Endothelial cell of umbilical vein (primary cell): ENCODE measurements around the gene ANKS1B. TPM values are rescaled to one million over a fixed set of nuclear protein-coding genes. Genes with fewer than 3 reads are reported as not detected.

Source experiments
- BruUV-seq: library from RNA; stranded (reverse); fragments of 400-500 nt; replicated peaks from 2 replicates; lab custom pipeline; 2021; lab: Mats Ljungman, UMichigan
- CTCF ChIA-PET: fragments of 300-600, 350-600 bp; sonication (Branson Sonifier 250); formaldehyde crosslinking; loops from one replicate; lab custom pipeline; 2021; ENCODE audit warnings: antibody characterized with exemption, inconsistent platforms; lab: Charles Lee
- POLR2A ChIA-PET: fragments of 300-600, 350-600 bp; sonication (Branson Sonifier 250); formaldehyde crosslinking; loops from one replicate; lab custom pipeline; 2021; ENCODE audit warnings: antibody characterized with exemption, inconsistent platforms; lab: Charles Lee
- DNase-seq: peaks from one replicate; pipeline ENCODE4 v3.0.0-alpha.2; 2011; ENCODE audit warnings: low read depth, low spot score
- FAIRE-seq: peaks from 2 replicates; lab custom pipeline; 2011; peaks lifted over from hg19 to GRCh38; lab: Jason Lieb, UNC
- H2AFZ ChIP-seq: 2 replicates; pipeline ENCODE4 v1.6.0; 2012; ENCODE audit warnings: low read depth, low read length, control low read depth, inconsistent platforms
- H3K27ac ChIP-seq: 2 replicates; pipeline ENCODE4 v1.5.1; 2011; ENCODE audit warnings: low read depth, mild to moderate bottlenecking, control low read depth, low read length, moderate library complexity; ENCODE audit not compliant: insufficient read depth
- H3K27me3 ChIP-seq, 2 experiments: 2 replicates each; pipeline versions ENCODE4 v1.6.0 to v1.6.1; 2011; ENCODE audit warnings: low read length in 2 of 2, mixed read lengths in 1 of 2; ENCODE audit not compliant: control insufficient read depth in 2 of 2, insufficient read depth in 2 of 2
- H3K36me3 ChIP-seq, 2 experiments: 2 replicates in 1 of 2; 3 replicates in 1 of 2; pipeline ENCODE4 v1.5.1; 2011; ENCODE audit warnings: low read length in 2 of 2, mild to moderate bottlenecking in 1 of 2, moderate library complexity in 1 of 2; ENCODE audit not compliant: control insufficient read depth in 2 of 2, insufficient read depth in 2 of 2; ENCODE audit errors: extremely low read depth in 1 of 2
- H3K4me1 ChIP-seq: 3 replicates; pipeline ENCODE4 v1.5.1; 2011; ENCODE audit warnings: mild to moderate bottlenecking, low read length; ENCODE audit not compliant: control insufficient read depth, insufficient read depth; ENCODE audit errors: extremely low read depth
- H3K4me2 ChIP-seq: 2 replicates; pipeline ENCODE4 v1.6.1; 2011; ENCODE audit warnings: low read length, control low read depth, mixed read lengths; ENCODE audit not compliant: insufficient read depth
- H3K4me3 ChIP-seq, 3 experiments: fragments of 200-600 bp in 1 of 3; sonication (generic), shearing (Covaris generic) in 1 of 3; replicated peaks in 1 of 3; 2 replicates each; pipeline ENCODE4 v1.5.1; 2011 to 2016; ENCODE audit warnings: control low read depth in 3 of 3, low read length in 3 of 3, mild to moderate bottlenecking in 2 of 3, inconsistent platforms in 1 of 3, low read depth in 1 of 3, moderate library complexity in 1 of 3; ENCODE audit not compliant: insufficient read depth in 1 of 3
- H3K79me2 ChIP-seq: 2 replicates; pipeline ENCODE4 v1.6.0; 2012; ENCODE audit warnings: low read length, inconsistent platforms; ENCODE audit not compliant: control insufficient read depth, insufficient read depth
- H3K9ac ChIP-seq: replicated peaks from 2 replicates; pipeline ENCODE3; 2011; ENCODE audit warnings: low read length, control low read depth; ENCODE audit not compliant: insufficient read depth; ENCODE audit errors: extremely low read depth
- H3K9me1 ChIP-seq: replicated peaks from 3 replicates; pipeline ENCODE4 v1.6.0; 2011; ENCODE audit warnings: mild to moderate bottlenecking, low read length; ENCODE audit not compliant: control insufficient read depth, insufficient read depth; ENCODE audit errors: extremely low read depth
- H3K9me3 ChIP-seq: replicated peaks from 2 replicates; pipeline ENCODE4 v1.5.1; 2012; ENCODE audit warnings: low read length, inconsistent platforms; ENCODE audit not compliant: control insufficient read depth, insufficient read depth
- H4K20me1 ChIP-seq: replicated peaks from 2 replicates; pipeline ENCODE3; 2011; ENCODE audit warnings: mild to moderate bottlenecking, low read length; ENCODE audit not compliant: control insufficient read depth, insufficient read depth; ENCODE audit errors: extremely low read depth
- EZH2 ChIP-seq: IDR thresholded peaks from 2 replicates; pipeline ENCODE4 v1.6.1; 2012; ENCODE audit warnings: borderline replicate concordance, low read depth, mild to moderate bottlenecking, moderate library complexity, low read length, inconsistent platforms; ENCODE audit not compliant: severe bottlenecking
- FOS ChIP-seq: IDR thresholded peaks from 2 replicates; pipeline ENCODE4 v1.6.1; 2011; ENCODE audit warnings: mild to moderate bottlenecking, low read length, moderate library complexity, borderline replicate concordance; ENCODE audit not compliant: insufficient read depth
- GATA2 ChIP-seq: IDR thresholded peaks from 2 replicates; pipeline ENCODE4 v1.7.0; 2011; ENCODE audit warnings: low read depth, mild to moderate bottlenecking, moderate library complexity, mixed read lengths, low read length; ENCODE audit not compliant: insufficient read length, insufficient read depth
- JUN ChIP-seq: IDR thresholded peaks from 2 replicates; pipeline ENCODE4 v1.6.1; 2011; ENCODE audit warnings: borderline replicate concordance, low read depth; ENCODE audit not compliant: insufficient read length, insufficient read depth
- MAX ChIP-seq: IDR thresholded peaks from 2 replicates; pipeline ENCODE4 v1.6.1; 2011; ENCODE audit not compliant: insufficient read depth, insufficient read length
- MYC ChIP-seq: IDR thresholded peaks from one replicate; pipeline ENCODE4 v1.6.1; 2011; ENCODE audit warnings: mild to moderate bottlenecking, low read depth, low read length
- POLR2A ChIP-seq: IDR thresholded peaks from 2 replicates; pipeline ENCODE4 v1.6.1; 2012; ENCODE audit warnings: low read depth, mild to moderate bottlenecking, control low read depth, low read length
- POLR2AphosphoS5 ChIP-seq: IDR thresholded peaks from 2 replicates; pipeline ENCODE4 v1.6.1; 2012; ENCODE audit warnings: low read depth, mild to moderate bottlenecking, control low read depth, low read length, moderate library complexity; ENCODE audit not compliant: insufficient read depth
- dilution Hi-C: fragments of 300-500 bp; cut with MboI; formaldehyde crosslinking; loops from one replicate; pipeline ENCODE4 v1.15.0; 2019; ENCODE audit warnings: low sequenced_read_pairs; ENCODE audit not compliant: extremely low pct_ligation_motif_present
- intact Hi-C: fragments of 100-400 bp; cut with micrococcal nuclease; formaldehyde crosslinking; loops from one replicate; pipeline ENCODE4 v1.10.0; 2022
- polyA plus RNA-seq, 4 experiments: library from polyadenylated mRNA; depleted of rRNA in 3 of 4; stranded (reverse) in 3 of 4; unstranded in 1 of 4; fragments of >200 nt; gene quantifications; 2 replicates each; pipeline versions ENCODE4 v1.2.1 to v1.2.3, GENCODE V29; 2011 to 2012; ENCODE audit warnings: missing spikeins in 1 of 4
- total RNA-seq: library from RNA; stranded (reverse); gene quantifications from 2 replicates; pipeline ENCODE4 v1.2.3, GENCODE V29; 2021
- TF ChIP-seq, protein P1 (sequence below), 2 donors: IDR thresholded peaks; 1 replicate in 1 of 2; 2 replicates in 1 of 2; pipeline ENCODE4 v1.5.1; 2011; ENCODE audit warnings: low read length in 2 of 2, mild to moderate bottlenecking in 2 of 2, moderate library complexity in 2 of 2, control low read depth in 1 of 2, inconsistent platforms in 1 of 2, low read depth in 1 of 2; ENCODE audit not compliant: insufficient read depth in 1 of 2; ENCODE audit errors: extremely low read depth in 1 of 2

ANKS1B gene
- total and polyA plus RNA-seq, 2 donors (not counting 3 experiments of a cell fraction or from before 2014, with no cell fraction given) = 0.15 to 0.38 TPM

DNA sequence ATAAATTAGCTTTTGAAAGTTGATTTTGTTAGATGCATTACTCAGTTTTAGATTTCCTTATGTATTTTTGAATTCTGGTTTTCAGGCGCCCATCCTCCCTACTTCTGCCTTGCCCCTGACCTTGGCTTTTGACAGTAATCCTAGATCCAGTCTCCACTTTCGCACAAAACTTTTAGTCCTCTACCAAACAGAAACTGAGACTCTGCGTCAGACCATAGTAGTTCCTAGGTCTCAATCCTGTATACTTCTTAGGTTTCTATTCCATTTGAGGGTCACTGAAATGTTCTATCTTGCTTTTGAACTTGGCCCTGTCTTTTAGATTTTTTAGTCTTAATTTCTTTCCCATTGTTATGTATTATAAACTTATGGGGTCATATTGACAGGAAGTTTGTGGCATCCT, 645.1 kb downstream of the ANKS1B start:
- dilution Hi-C loops (no loop called here), intact Hi-C loops (no loop called here)
- TF ChIP-seq POLR2AphosphoS5 = no peak
- TF ChIP-seq MAX = no peak
- TF ChIP-seq MYC = no peak
- TF ChIP-seq FOS = no peak
- no peak for TF ChIP-seq JUN
- TF ChIP-seq, protein P1, sequence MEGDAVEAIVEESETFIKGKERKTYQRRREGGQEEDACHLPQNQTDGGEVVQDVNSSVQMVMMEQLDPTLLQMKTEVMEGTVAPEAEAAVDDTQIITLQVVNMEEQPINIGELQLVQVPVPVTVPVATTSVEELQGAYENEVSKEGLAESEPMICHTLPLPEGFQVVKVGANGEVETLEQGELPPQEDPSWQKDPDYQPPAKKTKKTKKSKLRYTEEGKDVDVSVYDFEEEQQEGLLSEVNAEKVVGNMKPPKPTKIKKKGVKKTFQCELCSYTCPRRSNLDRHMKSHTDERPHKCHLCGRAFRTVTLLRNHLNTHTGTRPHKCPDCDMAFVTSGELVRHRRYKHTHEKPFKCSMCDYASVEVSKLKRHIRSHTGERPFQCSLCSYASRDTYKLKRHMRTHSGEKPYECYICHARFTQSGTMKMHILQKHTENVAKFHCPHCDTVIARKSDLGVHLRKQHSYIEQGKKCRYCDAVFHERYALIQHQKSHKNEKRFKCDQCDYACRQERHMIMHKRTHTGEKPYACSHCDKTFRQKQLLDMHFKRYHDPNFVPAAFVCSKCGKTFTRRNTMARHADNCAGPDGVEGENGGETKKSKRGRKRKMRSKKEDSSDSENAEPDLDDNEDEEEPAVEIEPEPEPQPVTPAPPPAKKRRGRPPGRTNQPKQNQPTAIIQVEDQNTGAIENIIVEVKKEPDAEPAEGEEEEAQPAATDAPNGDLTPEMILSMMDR (IDR thresholded peaks at IDR 0.05; ENCODE audit: extremely low read depth in 1 of 2, insufficient read depth in 1 of 2, low read depth in 1 of 2, low read length in 2 of 2) = no peak
- no peak for TF ChIP-seq EZH2
- no peak for TF ChIP-seq POLR2A
- no peak for TF ChIP-seq GATA2
- no peak overlapping the region for H3K27ac ChIP-seq
- H3K4me3 ChIP-seq = no peak overlapping the region
- DNase-seq (no peak), FAIRE-seq (no peak)
- H4K20me1 ChIP-seq = no peaks in the 10 kb centered on the region
- no peaks in the 10 kb centered on the region for H3K9me1 ChIP-seq
- ChIA-PET CTCF (no interaction called here), POLR2A (no interaction called here)
- no peaks in the 10 kb centered on the region for H3K79me2 ChIP-seq
- H3K4me2 ChIP-seq = no peak overlapping the region
- H3K27me3 ChIP-seq = no peaks in the 10 kb centered on the region
- no peak overlapping the region for H3K9ac ChIP-seq
- peaks cover 4% of the 10 kb centered on the region for H3K9me3 ChIP-seq
- H3K4me1 ChIP-seq = no peaks in the 10 kb centered on the region
- no peak overlapping the region for H2AFZ ChIP-seq
- BruUV-seq = no TSS peak
- no peaks in the 10 kb centered on the region for H3K36me3 ChIP-seq
